ENCODE measurements around the gene CD2AP.
"Not testable (repeated sequence)": the region's sequence is repeated elsewhere in the genome, so short reads cannot be mapped to it uniquely, and the experiment has no call there.

CD2AP gene

DNA sequence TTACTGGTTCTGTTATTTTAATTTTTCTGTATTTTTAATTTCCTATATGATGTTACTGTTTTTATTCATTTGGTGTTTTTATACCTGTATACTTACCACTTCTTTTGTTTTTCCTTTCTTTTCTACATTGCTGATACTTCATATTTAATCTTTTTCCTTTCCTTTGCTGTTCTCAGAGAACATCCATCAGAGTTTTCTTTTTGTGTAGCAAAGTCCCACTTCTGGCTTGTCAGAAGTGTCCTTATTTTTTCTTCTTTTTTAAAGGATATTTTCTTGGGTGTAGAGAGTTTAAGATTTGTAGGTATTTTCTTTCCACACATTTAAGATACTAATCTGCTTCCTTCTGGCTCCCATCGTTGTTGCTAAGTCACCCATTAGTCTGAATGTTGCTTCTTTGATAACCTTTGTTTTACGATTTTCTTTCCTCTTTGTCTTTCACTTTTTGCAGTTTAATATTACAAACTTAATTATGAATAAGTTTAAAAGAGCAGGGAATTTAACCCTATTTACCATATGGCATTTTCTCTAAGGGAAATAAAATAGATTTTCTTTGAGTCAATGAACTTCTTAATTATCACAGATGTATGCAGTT lies 18.5 kb downstream of the CD2AP start:
- DNase-seq (ENCODE audit: low read depth) = no peak

- no peak for DNase-seq (ENCODE audit: low read depth)
Observed at GRCh38 chr6:47496935-47497579, 19.5 kb downstream of the CD2AP start.

- no peak for DNase-seq (ENCODE audit: low read depth)
Observed at GRCh38 chr6:47502920-47503319, 25.3 kb downstream of the CD2AP start.

- no peak for DNase-seq (ENCODE audit: low read depth)
Observed at GRCh38 chr6:47509937-47510336, 32.3 kb downstream of the CD2AP start.

- no peak for DNase-seq (ENCODE audit: low read depth)
Observed at GRCh38 chr6:47512872-47513271, 35.3 kb downstream of the CD2AP start.

- no peak for DNase-seq (ENCODE audit: low read depth)
Observed at GRCh38 chr6:47519279-47519678, 41.7 kb downstream of the CD2AP start.

DNA sequence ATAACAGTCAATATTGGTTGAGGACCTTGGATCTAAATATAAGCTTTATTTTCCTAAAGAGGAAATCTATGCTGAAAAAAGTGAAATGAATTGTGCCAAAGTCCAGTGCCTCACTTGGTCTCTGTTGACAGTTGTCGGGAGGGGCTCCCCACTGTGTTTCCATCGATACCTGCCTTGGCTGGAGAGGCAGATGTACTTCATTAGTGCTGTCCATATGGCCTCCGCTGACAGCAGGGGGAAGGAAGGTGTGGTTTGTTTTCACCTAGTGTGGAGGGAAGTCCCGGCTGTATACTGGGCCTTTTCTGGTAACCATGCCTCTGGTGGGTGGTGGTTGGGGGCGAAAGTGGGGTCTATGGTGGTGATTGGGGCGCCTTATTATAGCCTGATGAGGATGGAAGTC lies 42.7 kb downstream of the CD2AP start:
- no peak for DNase-seq (ENCODE audit: low read depth)

DNA sequence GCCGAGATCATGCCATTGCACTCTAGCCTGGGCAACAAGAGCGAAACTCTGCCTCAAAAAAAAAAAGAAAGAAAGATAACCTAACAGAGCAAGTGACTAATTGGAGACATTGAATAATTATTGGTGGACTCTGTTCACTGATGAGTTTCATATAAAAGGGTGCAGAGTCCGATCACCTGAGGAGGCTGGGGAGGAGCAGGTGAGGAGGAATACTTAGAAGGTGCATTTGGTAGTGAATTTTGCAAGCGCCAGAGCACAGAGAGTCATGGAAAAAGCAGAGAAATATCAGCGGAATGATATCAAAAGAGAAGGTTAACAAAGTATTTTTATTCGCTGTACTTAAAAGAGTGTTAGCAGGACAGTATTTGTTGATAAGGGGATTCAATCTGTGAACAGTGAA lies 44.4 kb downstream of the CD2AP start:
- no peak for DNase-seq (ENCODE audit: low read depth)

DNA sequence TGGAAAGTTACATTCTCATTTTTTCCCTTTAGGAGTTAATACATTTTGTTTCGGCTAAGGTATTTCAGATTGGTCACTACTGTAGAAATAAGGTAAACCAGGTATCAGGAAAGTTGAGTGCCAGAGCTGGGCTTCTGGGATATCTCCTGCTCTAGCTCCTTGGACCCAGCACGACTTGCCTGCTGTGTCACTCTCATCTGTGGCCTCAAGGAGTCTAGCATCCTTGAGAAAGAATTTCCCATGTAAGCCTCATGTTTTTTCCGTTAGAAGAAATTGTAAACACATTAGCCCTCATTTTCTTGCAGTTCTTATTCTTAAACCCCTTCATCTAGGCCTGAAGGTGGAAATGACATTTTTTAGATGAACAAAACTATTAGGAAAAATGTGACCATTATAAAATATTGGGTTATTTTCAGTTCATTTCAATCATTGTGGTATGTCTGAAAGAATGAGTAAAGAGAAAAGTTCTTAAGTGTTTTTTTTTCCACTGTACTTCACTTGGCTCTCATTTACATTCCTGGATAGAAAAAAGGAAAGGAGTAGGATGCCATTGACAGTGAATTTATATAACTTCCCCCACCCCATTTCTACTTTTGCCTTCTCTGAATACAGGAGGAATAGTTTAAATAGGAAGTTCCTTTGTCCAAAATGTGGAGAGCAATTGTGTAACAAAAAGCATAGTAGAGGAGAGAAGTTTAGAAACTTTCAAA lies 46.7 kb downstream of the CD2AP start:
- no peak for DNase-seq (ENCODE audit: low read depth)

DNA sequence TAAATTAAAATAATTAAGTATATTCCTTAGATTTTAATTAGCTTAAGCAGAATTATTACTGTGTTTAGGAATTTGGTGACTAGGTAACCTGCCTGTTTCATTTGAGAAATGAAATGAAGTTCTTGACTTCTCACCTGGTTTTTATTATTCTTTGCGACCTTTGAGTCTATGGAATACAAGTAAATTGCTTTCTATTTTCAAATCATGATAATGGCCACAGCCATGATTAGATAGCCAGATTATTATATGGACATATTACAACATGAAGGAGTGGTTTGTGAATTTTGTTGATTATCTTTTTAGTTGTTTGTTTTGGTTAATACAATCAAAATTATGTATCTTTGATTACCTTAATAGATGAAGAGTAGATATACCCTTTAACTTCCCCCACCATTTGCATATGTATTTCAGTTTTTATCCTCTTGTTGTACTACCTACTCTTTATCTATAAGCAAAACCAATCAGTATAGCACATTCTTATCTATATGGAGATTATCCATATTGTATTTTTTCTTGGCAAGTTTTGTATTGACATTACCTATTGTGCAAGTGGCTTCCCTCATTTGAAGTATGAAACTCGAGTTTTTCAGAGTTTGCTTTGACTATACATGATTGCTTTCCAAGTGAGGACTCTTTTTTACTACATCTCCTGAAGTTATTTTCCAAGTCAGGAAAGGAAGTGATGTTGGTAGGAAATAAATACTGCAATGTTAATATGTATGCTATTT lies 47.9 kb downstream of the CD2AP start:
- no peak for DNase-seq (ENCODE audit: low read depth)

- no peak for DNase-seq (ENCODE audit: low read depth)
Observed at GRCh38 chr6:47527274-47527673, 49.7 kb downstream of the CD2AP start.

- no peak for DNase-seq (ENCODE audit: low read depth)
Observed at GRCh38 chr6:47529734-47530133, 52.1 kb downstream of the CD2AP start.

- DNase-seq (ENCODE audit: low read depth) = no peak
Observed at GRCh38 chr6:47532981-47533585, 55.5 kb downstream of the CD2AP start.

DNA sequence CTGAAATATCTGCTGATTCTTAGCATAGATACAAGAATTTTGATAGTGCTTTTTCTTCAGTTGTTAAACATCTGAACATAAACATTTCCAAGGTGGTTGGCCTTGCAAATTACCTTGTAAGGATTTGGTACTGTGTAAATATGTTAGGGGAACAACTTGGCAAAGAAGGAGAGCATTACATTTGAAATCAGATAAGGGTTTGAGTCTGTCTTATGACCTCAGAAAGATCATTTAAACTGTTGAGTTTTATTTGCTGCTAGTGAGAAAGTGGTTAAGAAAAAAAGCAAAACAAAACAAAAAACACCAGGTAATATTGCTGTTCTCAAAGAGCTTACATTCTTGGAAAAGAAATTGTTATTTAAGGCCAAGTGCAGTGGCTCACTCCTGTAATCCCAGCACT lies 56.5 kb downstream of the CD2AP start:
- DNase-seq (ENCODE audit: low read depth) = no peak

GRCh38 chr6:47535316-47536225 lies 58.0 kb downstream of the CD2AP start:
- DNase-seq (ENCODE audit: low read depth) = no peak

GRCh38 chr6:47536816-47537401 lies 59.3 kb downstream of the CD2AP start:
- no peak for DNase-seq (ENCODE audit: low read depth)

DNA sequence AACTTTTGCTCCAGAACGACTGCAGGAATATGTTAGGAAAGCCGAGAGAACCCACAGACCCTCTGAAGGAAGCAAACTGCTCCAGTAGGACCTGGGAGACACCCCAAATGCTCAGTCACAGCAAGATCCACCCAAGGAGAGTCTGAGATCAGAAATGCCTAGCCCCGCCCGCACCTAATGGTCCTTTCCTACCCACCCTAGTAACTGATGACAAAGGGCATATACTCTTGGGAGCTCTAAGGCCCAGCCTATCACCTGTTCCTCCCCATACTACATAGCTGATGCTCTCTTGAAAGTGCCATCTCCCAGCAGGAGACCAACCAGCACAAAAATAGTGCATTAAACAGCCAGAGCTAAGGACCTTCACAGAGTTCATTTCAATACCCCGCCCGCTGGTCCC lies 67.6 kb downstream of the CD2AP start:
- no peak for DNase-seq (ENCODE audit: low read depth)

DNA sequence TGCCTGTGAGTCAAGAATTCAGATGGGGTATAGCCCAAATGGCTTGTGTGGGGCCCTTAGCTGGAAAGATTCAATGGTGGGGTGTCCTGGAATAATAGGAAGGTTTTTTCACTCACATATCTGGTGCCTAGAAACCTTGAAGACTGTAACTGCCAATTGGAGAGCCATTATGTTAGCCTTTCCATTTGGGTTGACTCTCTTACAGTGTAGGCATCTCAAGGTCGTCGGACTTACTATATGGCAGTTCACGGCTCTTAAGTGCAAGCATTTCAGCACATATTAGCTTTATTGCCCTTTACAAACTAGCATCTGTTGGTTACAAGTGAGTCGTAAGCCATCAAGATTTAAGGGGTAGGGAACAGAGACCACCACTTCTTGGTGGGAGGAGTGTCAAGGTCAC lies 74.1 kb downstream of the CD2AP start:
- no peak for DNase-seq (ENCODE audit: low read depth)

DNA sequence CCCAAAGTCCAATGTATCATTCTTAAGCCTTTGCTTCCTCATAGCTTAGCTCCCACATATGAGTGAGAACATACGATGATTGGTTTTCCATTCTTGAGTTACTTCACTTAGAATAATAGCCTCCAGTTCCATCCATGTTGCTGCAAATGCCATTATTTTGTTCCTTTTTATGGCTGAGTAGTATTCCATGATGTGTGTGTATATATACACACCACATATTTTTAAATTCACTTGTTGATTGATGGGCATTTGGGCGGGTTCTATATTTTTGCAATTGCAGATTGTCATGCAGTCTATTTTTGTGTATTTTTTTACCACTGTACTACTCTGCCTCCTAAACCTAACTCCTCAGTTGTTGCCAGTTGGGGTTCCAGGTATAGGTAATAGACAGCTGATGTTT lies 74.7 kb downstream of the CD2AP start:
- DNase-seq (ENCODE audit: low read depth) = no peak

DNA sequence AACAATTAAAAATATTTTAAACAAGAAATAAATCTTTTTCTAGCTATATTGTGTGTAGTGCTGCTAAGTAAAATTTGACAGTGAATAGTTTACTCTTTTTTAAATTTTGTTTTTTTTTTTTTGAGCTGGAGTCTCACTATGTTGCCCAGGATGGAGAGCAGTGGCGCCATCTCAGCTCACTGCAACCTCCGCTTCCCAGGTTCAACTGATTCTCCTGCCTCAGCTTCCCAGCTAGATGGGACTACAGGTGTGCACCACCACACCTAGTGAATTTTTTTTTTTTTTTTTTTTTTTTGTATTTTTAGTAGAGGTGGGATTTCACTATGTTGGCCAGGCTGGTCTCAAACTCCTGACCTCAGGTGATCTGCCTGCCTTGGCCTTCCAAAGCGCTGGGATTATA lies 75.7 kb downstream of the CD2AP start:
- not testable (repeated sequence) for DNase-seq (ENCODE audit: low read depth)

DNA sequence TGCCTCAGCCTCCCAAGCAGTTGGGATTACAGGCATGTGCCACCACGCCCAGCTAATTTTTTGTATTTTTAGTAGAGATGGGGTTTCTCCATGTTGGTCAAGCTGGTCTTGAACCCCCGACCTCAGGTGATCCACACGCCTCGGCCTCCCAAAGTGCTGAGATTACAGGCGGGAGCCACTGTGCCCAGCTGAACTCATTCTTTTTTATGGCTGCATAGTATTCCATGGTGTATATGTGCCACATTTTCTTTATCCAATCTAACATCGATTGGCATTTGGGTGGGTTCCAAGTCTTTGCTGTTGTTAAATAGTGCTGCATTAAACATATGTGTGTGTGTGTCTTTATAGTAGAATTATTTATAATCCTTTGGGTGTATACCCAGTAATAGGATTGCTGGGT lies 78.9 kb downstream of the CD2AP start:
- DNase-seq (ENCODE audit: low read depth) = not testable (repeated sequence)

All from T-helper 22 cell (primary cell).